ENCODE data around the gene HAX1. TPM values are rescaled to one million over a fixed set of nuclear protein-coding genes. Genes with fewer than 3 reads are reported as not detected.

HAX1 gene
- total and polyA plus RNA-seq, 2 of the 8 experiments (the other 6 are each of a cell fraction or from before 2014, with no cell fraction given) = 82.2 to 115 TPM

DNA sequence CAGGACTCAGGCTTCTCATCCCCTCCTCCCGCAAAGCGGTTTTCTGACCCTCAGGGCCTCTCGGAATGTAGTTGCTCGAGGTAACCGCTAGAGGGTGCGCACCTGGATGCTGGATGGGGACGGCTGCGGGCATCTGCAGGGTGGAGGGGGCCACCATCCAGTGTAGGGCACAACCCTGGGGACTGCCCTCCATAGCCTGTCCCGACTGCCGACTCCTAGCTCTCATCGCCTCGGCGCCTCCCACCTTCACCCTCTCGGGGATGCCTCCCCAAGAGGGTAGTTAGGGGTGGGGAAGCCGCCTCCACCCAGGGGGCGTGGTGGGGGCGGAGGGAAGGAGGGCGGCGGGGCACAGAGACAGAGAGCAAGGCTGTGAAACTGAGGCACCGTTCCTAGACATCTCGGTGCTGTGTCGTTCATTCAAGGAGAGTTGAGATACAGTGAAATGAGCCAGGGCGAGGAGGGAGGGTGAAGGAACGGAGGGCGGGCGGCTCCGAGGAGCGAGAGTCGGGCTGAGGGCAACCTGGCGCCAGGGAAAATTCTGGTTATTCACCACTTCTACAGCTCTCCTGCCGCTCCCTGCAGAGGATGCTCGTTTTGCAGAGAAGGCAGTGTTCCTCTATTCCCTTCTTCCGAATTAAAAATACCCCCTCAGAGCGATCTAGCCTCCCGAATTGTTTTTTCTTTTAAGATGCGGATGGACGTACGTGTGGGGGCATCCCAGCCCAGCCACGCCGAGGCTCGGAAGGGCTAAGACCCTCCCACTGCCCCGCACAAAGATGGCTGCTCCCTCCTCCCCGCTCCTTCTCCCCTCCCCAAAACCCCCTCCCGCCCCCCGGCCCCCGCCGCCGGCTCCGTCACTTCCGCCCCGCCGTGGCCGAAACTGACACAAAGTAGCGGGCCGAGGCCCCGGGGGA, 52.5 kb downstream of the HAX1 start, which contains the start of gene ATP8B2 (continued):
- TF ChIP-seq, protein P1, sequence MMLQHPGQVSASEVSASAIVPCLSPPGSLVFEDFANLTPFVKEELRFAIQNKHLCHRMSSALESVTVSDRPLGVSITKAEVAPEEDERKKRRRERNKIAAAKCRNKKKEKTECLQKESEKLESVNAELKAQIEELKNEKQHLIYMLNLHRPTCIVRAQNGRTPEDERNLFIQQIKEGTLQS (IDR thresholded peaks at IDR 0.05; ENCODE audit: insufficient read depth, low read depth, low read length) = no peak
- TF ChIP-seq NANOG (IDR thresholded peaks at IDR 0.05; ENCODE audit: insufficient read depth, low read depth, low read length, poor library complexity, severe bottlenecking) (no peak), HDAC6 (IDR thresholded peaks at IDR 0.05; ENCODE audit: low read depth, low read length) (no peak), HDAC2 (IDR thresholded peaks at IDR 0.05; ENCODE audit: borderline replicate concordance in 1 of 2, low read depth in 2 of 2, low read length in 2 of 2) (0 out of 4 replicates have a peak, but pooled peaks of 1 of the 2 experiments have one; percentile 30), BRCA1 (IDR thresholded peaks at IDR 0.05; ENCODE audit: low read depth, low read length) (no peak), KDM4A (IDR thresholded peaks at IDR 0.05; ENCODE audit: low read depth, low read length, severe bottlenecking) (peak; percentile 21), FOSL1 (IDR thresholded peaks at IDR 0.05; ENCODE audit: insufficient read depth, low read depth, low read length) (no peak), EZH2 (IDR thresholded peaks at IDR 0.05; ENCODE audit: low read depth, low read length, severe bottlenecking) (no peak), MAX (IDR thresholded peaks at IDR 0.05) (peak; percentile 33; the same call in 1 of the 2 replicates), SRF (IDR thresholded peaks at IDR 0.05; ENCODE audit: low read depth, low read length) (no peak)

Measured in H1 (cell line).